ENCODE data around the gene FUT3.

GRCh38 chr19:5892772-5893275 lies 41.6 kb upstream of the FUT3 start:
- no peak for TF ChIP-seq CTCF (conservative IDR thresholded peaks at IDR 0.05; ENCODE audit: low read depth, low read length)
- no peak for TF ChIP-seq POLR2A (IDR thresholded peaks at IDR 0.05; ENCODE audit: low read depth, low read length)
- no peak for TF ChIP-seq SMC3 (IDR thresholded peaks at IDR 0.05; ENCODE audit: low read depth, low read length)
- no peak for TF ChIP-seq CEBPB (IDR thresholded peaks at IDR 0.05; ENCODE audit: low read depth, low read length)
- no peak for TF ChIP-seq RCOR1 (IDR thresholded peaks at IDR 0.05; ENCODE audit: insufficient replicate concordance, low read length)
- TF ChIP-seq FOS (IDR thresholded peaks at IDR 0.05; ENCODE audit: low read depth, low read length), result no peak
- no peak for TF ChIP-seq USF2 (IDR thresholded peaks at IDR 0.05; ENCODE audit: low read depth, low read length)
- no peak for TF ChIP-seq MAFK (IDR thresholded peaks at IDR 0.05; ENCODE audit: low read depth, low read length)
- no peak for TF ChIP-seq RFX5 (IDR thresholded peaks at IDR 0.05; ENCODE audit: low read depth, low read length)
- no peak for TF ChIP-seq RAD21 (IDR thresholded peaks at IDR 0.05; ENCODE audit: low read length)
- no peak for TF ChIP-seq NFE2L2 (IDR thresholded peaks at IDR 0.05; ENCODE audit: low read depth, low read length)
- no peak for TF ChIP-seq CHD1 (IDR thresholded peaks at IDR 0.05; ENCODE audit: low read depth, low read length)
